K562 (cell line): Measurements from ENCODE around the gene WBP2NL. TPM values are rescaled to one million over a fixed set of nuclear protein-coding genes. Genes with fewer than 3 reads are reported as not detected.

Experiments used
- AFF1 ChIP-seq, 2 experiments: fragments of 450-650 bp; IDR thresholded peaks; 2 replicates each; pipeline ENCODE4 v1.6.1; 2018; ENCODE audit warnings: mild to moderate bottlenecking in 2 of 2, low read depth in 1 of 2; ENCODE audit not compliant: partially characterized antibody in 2 of 2
- CLOCK ChIP-seq: fragments of 250-450 bp; sonication (Bioruptor Pico); IDR thresholded peaks from 2 replicates; pipeline ENCODE4 v1.4.0; 2020; ENCODE audit warnings: mild to moderate bottlenecking, moderate library complexity, borderline replicate concordance
- KDM1A ChIP-seq, 2 experiments: fragments of 450-650 bp; IDR thresholded peaks; 2 replicates each; pipeline ENCODE4 v1.6.1; 2016; ENCODE audit warnings: mild to moderate bottlenecking in 2 of 2
- NCOA6 ChIP-seq: fragments of 450-650 bp; IDR thresholded peaks from 2 replicates; pipeline ENCODE4 v1.6.1; 2017; ENCODE audit warnings: mild to moderate bottlenecking
- RREB1 ChIP-seq: fragments of 250-450 bp; sonication (Bioruptor Pico); IDR thresholded peaks from 2 replicates; pipeline ENCODE4 v1.4.0; 2020
- SPI1 ChIP-seq: IDR thresholded peaks from 2 replicates; pipeline ENCODE4 v1.6.1; 2011; ENCODE audit warnings: low read depth, low read length, control low read depth, borderline replicate concordance
- ZFP1 ChIP-seq: fragments of 450-650 bp; formaldehyde crosslinking; IDR thresholded peaks from 2 replicates; pipeline ENCODE4 v1.4.0; 2020; ENCODE audit warnings: mild to moderate bottlenecking, mixed read lengths
- ZNF175 ChIP-seq: fragments of 200-800 bp; sonication (Bioruptor generic); IDR thresholded peaks from 2 replicates; pipeline ENCODE4 v1.6.1; 2016; ENCODE audit warnings: low read depth, mild to moderate bottlenecking, missing genetic modification characterization, missing compliant biosample characterization
- ZNF592 ChIP-seq: fragments of 450-650 bp; IDR thresholded peaks from 2 replicates; pipeline ENCODE4 v1.6.1; 2017; ENCODE audit warnings: antibody characterized with exemption, mild to moderate bottlenecking
- polyA plus RNA-seq, 8 experiments: library from polyadenylated mRNA; depleted of rRNA in 4 of 8; stranded (reverse) in 5 of 8; unstranded in 3 of 8; fragments of >200 nt; fragmentation: Nextera tagmentation in 2 of 8; fragmentation: Illumina TruSeq in 1 of 8; extraction: Ambion mirVana in 2 of 8; extraction: Trizol in 1 of 8; gene quantifications; 2 replicates each; pipeline versions ENCODE4 v1.2.1 to v1.2.3, GENCODE V29; 2011 to 2014; ENCODE audit warnings: inconsistent platforms in 1 of 8, missing spikeins in 1 of 8
- total RNA-seq, 7 experiments: library from RNA; depleted of rRNA in 6 of 7; stranded (reverse); fragments of >200 nt in 6 of 7; fragmentation: Illumina TruSeq in 2 of 7; extraction: Trizol in 2 of 7; gene quantifications; 2 replicates each; pipeline versions ENCODE4 v1.2.1 to v1.2.3, GENCODE V29; 2011 to 2021; ENCODE audit warnings: low replicate concordance in 1 of 7

WBP2NL gene
- total and polyA plus RNA-seq, 9 of the 15 experiments (the other 6 are each of a cell fraction or from before 2014, with no cell fraction given): not detected

- TF ChIP-seq ZNF592 (0 out of 2 replicates have a peak, but pooled peaks have one; percentile 43), CLOCK (no peak), RREB1 (CRISPR knock-in tag) (0 out of 2 replicates have a peak, but pooled peaks have one; percentile 8), KDM1A (IDR thresholded peaks at IDR 0.05) (0 out of 4 replicates have a peak, but pooled peaks of 1 of the 2 experiments have one; percentile 14), SPI1 (peak; percentile 81; the same call in 1 of the 2 replicates), NCOA6 (no peak), ZFP1 (CRISPR knock-in tag) (no peak), ZNF175 (CRISPR knock-in tag) (peak; percentile 25; the same call in 1 of the 2 replicates), AFF1 (IDR thresholded peaks at IDR 0.05; ENCODE audit: low read depth in 1 of 2, partially characterized antibody in 2 of 2) (no peak)
Observed at GRCh38 chr22:42069801-42070516, 71.4 kb downstream of the WBP2NL start (continued).
